Measurements from ENCODE around the gene THSD4. TPM values are rescaled to one million over a fixed set of nuclear protein-coding genes. Genes with fewer than 3 reads are reported as not detected.

The THSD4 gene
- total RNA-seq, 4 donors from 2014 or later, result 23.0 to 68.5 (median 48.6) TPM

- DNase-seq, result no peak
- intact Hi-C loops (cut with DNase I), result no loop called here
- Histone ChIP-seq H3K27me3 (no peaks in the 10 kb centered on the region), H3K36me3 (no peaks in the 10 kb centered on the region), H3K4me3 (replicated peaks in 1 of 3) (no peak overlapping the region), H3K4me1 (no peaks in the 10 kb centered on the region), H3K27ac (no peak overlapping the region), H3K9me3 (no peaks in the 10 kb centered on the region)
- no peak for TF ChIP-seq POLR2A (IDR thresholded peaks at IDR 0.05)
- no peak for TF ChIP-seq CTCF (IDR thresholded peaks at IDR 0.05)
- 96% methylated on average over 7 of the region's 7 CpGs for WGBS, 2 donors
Observed at GRCh38 chr15:71658036-71658435, 542.8 kb downstream of the THSD4 start.

DNA sequence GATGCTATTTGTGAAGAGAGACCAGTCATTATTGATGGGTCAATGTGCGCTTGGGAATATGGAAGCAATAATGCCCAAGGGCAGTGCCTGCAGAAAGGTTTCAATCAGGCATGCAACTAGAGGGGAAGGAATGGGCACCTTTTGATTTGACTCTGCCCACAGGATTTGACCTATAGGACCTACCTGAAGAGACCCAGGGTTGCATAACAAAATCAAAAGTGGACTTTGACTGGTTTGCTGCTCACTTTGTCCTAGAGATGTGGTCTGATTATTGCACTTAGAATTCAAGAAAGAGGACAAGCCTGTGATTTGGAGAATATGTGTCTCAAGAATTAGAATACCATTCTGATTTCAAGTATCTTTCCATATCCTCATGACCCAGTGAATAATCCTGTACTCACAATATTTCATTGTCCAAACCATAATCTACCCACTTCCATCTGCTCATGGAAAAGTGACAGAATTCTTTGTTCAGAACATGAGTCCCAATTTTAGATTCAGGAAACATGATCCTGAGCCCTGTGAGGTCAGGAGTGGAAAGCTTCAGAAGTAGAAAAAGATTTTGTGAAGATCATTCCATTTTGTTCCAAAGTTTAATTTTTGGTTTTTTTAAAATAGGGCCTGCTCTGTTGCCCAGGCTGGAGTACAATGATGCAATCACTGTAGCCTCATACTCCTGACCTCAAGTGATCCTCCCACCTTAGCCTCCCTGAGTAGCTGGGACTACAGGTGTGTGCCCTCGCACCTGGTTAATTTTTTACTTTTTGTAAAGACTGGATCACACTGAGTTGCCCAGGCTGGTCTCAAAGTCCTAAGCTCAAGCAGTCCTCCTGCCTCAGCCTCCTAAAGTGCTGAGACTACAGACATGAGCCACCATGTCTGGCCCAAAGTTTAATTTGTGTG, 543.8 kb downstream of the THSD4 start:
- no peak overlapping the region for H3K27ac ChIP-seq
- H3K4me1 ChIP-seq, result no peaks in the 10 kb centered on the region
- intact Hi-C loops (cut with DNase I), result no loop called here
- no peak overlapping the region for H3K4me3 ChIP-seq (replicated peaks in 1 of 3)
- TF ChIP-seq CTCF (IDR thresholded peaks at IDR 0.05), result no peak
- TF ChIP-seq POLR2A (IDR thresholded peaks at IDR 0.05), result no peak
- no peaks in the 10 kb centered on the region for H3K9me3 ChIP-seq
- no peaks in the 10 kb centered on the region for H3K36me3 ChIP-seq
- no peak for DNase-seq
- H3K27me3 ChIP-seq, result no peaks in the 10 kb centered on the region
- WGBS, 2 donors, result 93 to 100% methylated on average over 2 of the region's 2 CpGs

DNA sequence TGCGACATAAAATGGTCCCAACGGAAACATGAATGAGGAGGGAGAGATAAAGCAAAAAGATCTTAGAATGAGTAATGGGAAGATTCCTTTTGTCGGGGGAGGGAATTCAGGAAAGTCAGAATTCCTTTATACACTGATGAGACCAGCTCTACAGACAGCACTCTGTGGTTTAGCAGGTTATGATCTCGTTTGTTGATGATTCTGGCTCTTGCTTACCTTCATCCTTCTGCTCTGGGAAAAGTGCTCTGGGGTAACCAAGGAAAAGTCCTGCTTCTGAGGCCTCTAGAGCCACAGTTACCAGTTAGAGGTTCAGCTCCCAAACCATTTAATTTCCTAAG, 544.4 kb downstream of the THSD4 start:
- intact Hi-C loops (cut with DNase I), result no loop called here
- no peaks in the 10 kb centered on the region for H3K4me1 ChIP-seq
- 84 to 87% methylated on average over 4 of the region's 4 CpGs for WGBS, 2 donors

DNA sequence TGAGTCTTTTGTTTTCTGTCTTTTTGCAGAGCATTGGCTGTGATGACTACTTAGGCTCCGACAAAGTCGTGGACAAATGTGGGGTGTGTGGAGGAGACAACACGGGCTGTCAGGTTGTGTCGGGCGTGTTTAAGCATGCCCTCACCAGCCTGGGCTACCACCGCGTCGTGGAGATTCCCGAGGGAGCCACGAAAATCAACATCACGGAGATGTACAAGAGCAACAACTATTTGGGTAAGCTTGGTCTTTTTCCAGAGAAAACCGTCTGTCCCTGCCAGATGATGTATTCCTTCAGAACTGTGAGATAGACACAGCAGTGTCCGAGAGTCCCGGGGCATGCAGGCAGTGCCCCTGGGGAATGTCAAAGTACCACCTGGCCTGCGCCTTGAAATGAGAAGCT, 545.2 kb downstream of the THSD4 start:
- H3K27ac ChIP-seq, result no peak overlapping the region
- no peaks in the 10 kb centered on the region for H3K4me1 ChIP-seq
- no peaks in the 10 kb centered on the region for H3K9me3 ChIP-seq
- 90 to 94% methylated on average over 15 of the region's 15 CpGs for whole genome bisulfite sequencing, 2 donors
- H3K27me3 ChIP-seq, result no peaks in the 10 kb centered on the region
- H3K4me3 ChIP-seq (replicated peaks in 1 of 3), result no peak overlapping the region
- no peak for TF ChIP-seq CTCF (IDR thresholded peaks at IDR 0.05)
- H3K36me3 ChIP-seq, result no peaks in the 10 kb centered on the region
- intact Hi-C loops (cut with DNase I), result no loop called here
- no peak for DNase-seq

More for the DNA sequence above, 544.4 kb downstream of the THSD4 start:
- H3K27me3 ChIP-seq, result no peaks in the 10 kb centered on the region
- TF ChIP-seq POLR2A (IDR thresholded peaks at IDR 0.05) (no peak), CTCF (IDR thresholded peaks at IDR 0.05) (no peak)
- H3K27ac ChIP-seq, result no peak overlapping the region
- H3K36me3 ChIP-seq, result no peaks in the 10 kb centered on the region
- DNase-seq, result no peak
- no peaks in the 10 kb centered on the region for H3K9me3 ChIP-seq
- no peak overlapping the region for H3K4me3 ChIP-seq (replicated peaks in 1 of 3)

- H3K36me3 ChIP-seq, result no peaks in the 10 kb centered on the region
- intact Hi-C loops (cut with DNase I), result no loop called here
- no peak overlapping the region for H3K27ac ChIP-seq
- H3K4me3 ChIP-seq (replicated peaks in 1 of 3), result no peak overlapping the region
- no peaks in the 10 kb centered on the region for H3K9me3 ChIP-seq
- no peaks in the 10 kb centered on the region for H3K4me1 ChIP-seq
- H3K27me3 ChIP-seq, result no peaks in the 10 kb centered on the region
- 72 to 83% methylated on average over 1 of the region's 1 CpG for WGBS, 2 donors
- DNase-seq, result no peak
- no peak for TF ChIP-seq POLR2A (IDR thresholded peaks at IDR 0.05)
- no peak for TF ChIP-seq CTCF (IDR thresholded peaks at IDR 0.05)
Observed at GRCh38 chr15:71662306-71662705, 547.0 kb downstream of the THSD4 start.

Data from thyroid gland (tissue), 4 donors.